CD4-positive, CD25-positive, alpha-beta regulatory T cell (primary cell): ENCODE measurements around the gene CPZ. TPM values are rescaled to one million over a fixed set of nuclear protein-coding genes. Genes with fewer than 3 reads are reported as not detected.

Experiments used
- ATAC-seq, 2 donors: fragments of 150-1000 bp; cut with Tn5 transposase; one replicate each; pipeline ENCODE4 v1.10.0; 2021; ENCODE audit warnings: low read depth in 2 of 2, moderate number of reproducible peaks in 2 of 2, moderate library complexity in 1 of 2
- DNase-seq, 3 donors: peaks; one replicate each; pipeline versions ENCODE4 v3.0.0 to v3.0.0-alpha.2; 2012 to 2022; ENCODE audit warnings: mixed read lengths in 1 of 3
- H3K27ac ChIP-seq: one replicate; pipeline ENCODE4 v1.7.0; 2013; ENCODE audit warnings: mild to moderate bottlenecking, low read length; ENCODE audit not compliant: insufficient read depth, poor library complexity, severe bottlenecking
- H3K27me3 ChIP-seq: one replicate; pipeline ENCODE4 v1.7.0; 2013; ENCODE audit warnings: low read length; ENCODE audit not compliant: control insufficient read depth, insufficient read depth
- H3K36me3 ChIP-seq: one replicate; pipeline ENCODE4 v1.7.0; 2013; ENCODE audit warnings: mild to moderate bottlenecking, low read length, moderate library complexity; ENCODE audit not compliant: control insufficient read depth, insufficient read depth
- H3K4me1 ChIP-seq: 2 replicates; pipeline ENCODE4 v1.7.0; 2013; ENCODE audit warnings: mild to moderate bottlenecking, low read length; ENCODE audit not compliant: insufficient read depth, control insufficient read depth, poor library complexity, severe bottlenecking
- H3K4me3 ChIP-seq: one replicate; pipeline ENCODE4 v1.7.0; 2013; ENCODE audit warnings: low read depth, mild to moderate bottlenecking, low read length, moderate library complexity
- H3K9me3 ChIP-seq, 2 experiments: 1 replicate in 1 of 2; 2 replicates in 1 of 2; pipeline ENCODE4 v1.7.0; 2013; ENCODE audit warnings: low read length in 2 of 2, mild to moderate bottlenecking in 1 of 2, moderate library complexity in 1 of 2; ENCODE audit not compliant: control insufficient read depth in 2 of 2
- H3K27ac Mint-ChIP-seq, 3 donors: one replicate each; pipeline ENCODE4 v1.8.0; 2020 to 2022; ENCODE audit warnings: mild to moderate bottlenecking in 3 of 3, mixed read lengths in 3 of 3, moderate library complexity in 2 of 3
- H3K27me3 Mint-ChIP-seq: one replicate; pipeline ENCODE4 v1.8.0; 2022; ENCODE audit warnings: mild to moderate bottlenecking, mixed read lengths
- H3K36me3 Mint-ChIP-seq: one replicate; pipeline ENCODE4 v1.8.0; 2020; ENCODE audit warnings: mixed read lengths
- H3K4me1 Mint-ChIP-seq, 4 donors: one replicate each; pipeline ENCODE4 v1.8.0; 2020 to 2022; ENCODE audit warnings: mixed read lengths in 4 of 4, mild to moderate bottlenecking in 1 of 4
- H3K4me3 Mint-ChIP-seq, 4 donors: one replicate each; pipeline ENCODE4 v1.8.0; 2020 to 2022; ENCODE audit warnings: mild to moderate bottlenecking in 4 of 4, mixed read lengths in 4 of 4, moderate library complexity in 3 of 4
- H3K9me3 Mint-ChIP-seq, 7 donors: one replicate each; pipeline ENCODE4 v1.8.0; 2020 to 2022; ENCODE audit warnings: mixed read lengths in 7 of 7, mild to moderate bottlenecking in 3 of 7, moderate library complexity in 2 of 7
- polyA plus RNA-seq, 4 donors: library from polyadenylated mRNA; unstranded; fragments of 300-500 nt; fragmentation: Illumina TruSeq; gene quantifications; one replicate each; pipeline ENCODE4 v1.2.3, GENCODE V29; 2021
- total RNA-seq: library from RNA; stranded (reverse); gene quantifications from one replicate; pipeline ENCODE4 v1.2.3, GENCODE V29; 2022

Gene CPZ
- total and polyA plus RNA-seq, 5 donors from 2014 or later, result not detected

DNA sequence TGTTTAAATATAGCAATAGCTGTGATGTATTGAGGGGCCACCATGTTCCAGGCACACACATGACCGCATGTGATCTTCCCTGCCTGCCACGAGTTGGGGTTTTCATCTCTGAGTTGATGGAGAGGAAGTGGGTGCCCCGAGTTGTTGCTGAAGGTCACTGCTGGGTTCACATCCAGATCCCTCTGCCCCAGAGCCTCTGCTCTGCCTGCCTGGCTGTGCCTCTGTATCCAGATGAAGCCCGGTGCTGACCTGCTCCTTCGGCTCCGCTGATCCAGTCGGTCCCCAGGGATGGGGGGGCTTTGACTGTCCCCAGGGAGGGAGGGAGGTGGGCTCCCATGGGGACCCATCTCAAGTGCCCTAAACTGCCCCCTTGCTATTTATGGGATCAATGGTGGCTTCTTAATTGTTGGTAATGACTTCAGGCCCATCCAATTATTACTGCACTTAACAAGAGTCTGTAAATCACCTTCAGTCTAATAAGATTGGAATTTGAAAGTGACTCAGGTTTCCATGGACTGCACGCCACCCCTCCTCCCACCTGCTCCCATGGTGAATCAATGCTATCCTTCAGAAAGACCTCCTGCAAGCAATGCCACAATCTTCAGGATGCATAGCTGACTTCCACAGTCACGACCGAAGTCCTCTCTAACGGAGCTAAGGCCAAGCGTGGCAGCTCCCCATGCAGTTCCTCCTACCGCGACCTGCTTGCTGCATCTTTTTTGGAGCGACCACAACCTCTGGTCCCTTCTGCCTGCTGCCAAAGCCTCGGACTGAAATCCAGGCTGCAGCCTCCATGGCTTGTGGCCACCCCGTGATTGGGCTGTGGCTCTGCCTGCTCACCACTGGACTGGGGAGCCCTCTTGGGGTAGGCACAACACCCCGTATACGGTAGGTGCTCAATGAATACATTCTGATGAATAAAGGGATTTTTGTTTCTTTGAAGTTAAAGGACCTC, 73.1 kb downstream of the CPZ start:
- H3K4me3 Mint-ChIP-seq, result no peak overlapping the region
- H3K4me1 Mint-ChIP-seq, result no peaks in the 10 kb centered on the region
- peaks cover 0 to 1% (median 0%) of the 10 kb centered on the region in 7 donors for H3K9me3 Mint-ChIP-seq
- no peak overlapping the region for H3K27ac Mint-ChIP-seq
- H3K4me3 ChIP-seq, result no peak overlapping the region
- H3K27me3 ChIP-seq, result no peaks in the 10 kb centered on the region
- H3K9me3 ChIP-seq, result no peaks in the 10 kb centered on the region
- no peaks in the 10 kb centered on the region for H3K27me3 Mint-ChIP-seq
- H3K36me3 Mint-ChIP-seq, result no peaks in the 10 kb centered on the region
- no peaks in the 10 kb centered on the region for H3K36me3 ChIP-seq
- no peak overlapping the region for H3K27ac ChIP-seq
- ATAC-seq, result no peak
- H3K4me1 ChIP-seq, result no peaks in the 10 kb centered on the region
- no peak for DNase-seq

DNA sequence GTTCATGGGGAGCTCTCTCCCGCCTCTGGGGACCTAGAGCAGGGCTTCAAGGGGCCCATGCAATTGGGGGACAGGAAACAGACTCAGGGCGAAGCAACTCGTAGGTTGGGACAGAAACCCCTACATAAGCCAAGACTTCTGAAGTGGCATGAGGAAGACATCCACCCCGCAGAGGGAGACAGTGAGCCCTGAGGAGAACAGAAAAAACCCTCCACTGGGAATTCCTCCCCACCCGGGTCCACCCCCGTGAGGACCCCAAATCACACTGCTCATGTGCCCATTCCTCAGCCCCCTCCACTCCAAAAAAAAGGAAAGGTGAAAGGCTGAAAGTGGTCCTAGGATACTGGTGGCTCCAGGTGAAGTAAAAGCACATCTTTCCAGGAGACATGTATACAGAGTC, 74.0 kb downstream of the CPZ start:
- H3K27ac Mint-ChIP-seq, result no peak overlapping the region
- H3K36me3 Mint-ChIP-seq, result no peaks in the 10 kb centered on the region
- H3K4me1 Mint-ChIP-seq, result no peaks in the 10 kb centered on the region
- H3K27ac ChIP-seq, result no peak overlapping the region
- peaks cover 7% of the 10 kb centered on the region for H3K27me3 Mint-ChIP-seq
- DNase-seq (no peak), ATAC-seq (no peak)
- peaks cover 0 to 1% (median 0%) of the 10 kb centered on the region in 7 donors for H3K9me3 Mint-ChIP-seq
- H3K4me1 ChIP-seq, result no peaks in the 10 kb centered on the region
- H3K9me3 ChIP-seq, result no peaks in the 10 kb centered on the region
- no peaks in the 10 kb centered on the region for H3K27me3 ChIP-seq
- H3K4me3 ChIP-seq, result no peak overlapping the region
- H3K4me3 Mint-ChIP-seq, result no peak overlapping the region
- H3K36me3 ChIP-seq, result no peaks in the 10 kb centered on the region

Other genes starting within 250 kb of the CPZ start
- 13.2 TPM for gene ACOX3, start 152.0 kb upstream of the CPZ start, total RNA-seq
- gene ACOX3, start 152.0 kb upstream of the CPZ start, polyA plus RNA-seq, result 10 to 100 TPM; 13.0 to 22.0 (median 14.7) TPM
- gene TRMT44, start 152.0 kb upstream of the CPZ start, total RNA-seq, result 26.2 TPM
- 10 to 100 TPM; 10.9 to 18.8 (median 13.2) TPM for gene TRMT44, start 152.0 kb upstream of the CPZ start, polyA plus RNA-seq
- not detected for gene GPR78, start 12.4 kb upstream of the CPZ start, total RNA-seq
- not detected for gene GPR78, start 12.4 kb upstream of the CPZ start, polyA plus RNA-seq